Osteocyte (in vitro differentiated cells): ENCODE data around the gene LRRC46. TPM values are rescaled to one million over a fixed set of nuclear protein-coding genes. Genes with fewer than 3 reads are reported as not detected.

Experiments
- DNase-seq: peaks from one replicate; pipeline ENCODE4 v3.0.0; 2021; ENCODE audit warnings: mixed read lengths; ENCODE audit not compliant: unreplicated experiment; ENCODE audit errors: extremely low spot score
- H3K27ac Mint-ChIP-seq: one replicate; pipeline ENCODE4 v1.8.0; 2021; ENCODE audit warnings: mild to moderate bottlenecking, mixed read lengths; ENCODE audit not compliant: unreplicated experiment
- H3K27me3 Mint-ChIP-seq: one replicate; pipeline ENCODE4 v1.8.0; 2021; ENCODE audit warnings: mixed read lengths; ENCODE audit not compliant: unreplicated experiment
- H3K36me3 Mint-ChIP-seq: one replicate; pipeline ENCODE4 v1.8.0; 2021; ENCODE audit warnings: mixed read lengths; ENCODE audit not compliant: unreplicated experiment
- H3K4me1 Mint-ChIP-seq: one replicate; pipeline ENCODE4 v1.8.0; 2021; ENCODE audit warnings: mixed read lengths; ENCODE audit not compliant: unreplicated experiment
- H3K4me3 Mint-ChIP-seq: one replicate; pipeline ENCODE4 v1.8.0; 2021; ENCODE audit warnings: mild to moderate bottlenecking, moderate library complexity, mixed read lengths; ENCODE audit not compliant: unreplicated experiment
- H3K9me3 Mint-ChIP-seq: one replicate; pipeline ENCODE4 v1.8.0; 2021; ENCODE audit warnings: mixed read lengths; ENCODE audit not compliant: unreplicated experiment
- CTCF ChIP-seq: fragments of 200-600 bp; sonication (generic); IDR thresholded peaks from 2 replicates; pipeline ENCODE4 v1.5.0; 2021; ENCODE audit warnings: antibody characterized with exemption, mild to moderate bottlenecking, moderate library complexity
- total RNA-seq: library from RNA; stranded (reverse); gene quantifications from 2 replicates; pipeline ENCODE4 v1.2.1, GENCODE V29; 2021

The LRRC46 gene
- total RNA-seq, 1 donor from 2014 or later = 0.54 TPM

GRCh38 chr17:47866941-47867340 lies 35.5 kb downstream of the LRRC46 start:
- Mint-ChIP-seq H3K36me3 (peaks cover 2% of the 10 kb centered on the region), H3K4me1 (peaks cover 25% of the 10 kb centered on the region), H3K4me3 (no peak overlapping the region), H3K27ac (no peak overlapping the region), H3K9me3 (no peaks in the 10 kb centered on the region), H3K27me3 (peaks cover 23% of the 10 kb centered on the region)
- no peak for DNase-seq
- no peak for TF ChIP-seq CTCF

- TF ChIP-seq CTCF = no peak
- Mint-ChIP-seq H3K9me3 (no peaks in the 10 kb centered on the region), H3K36me3 (peaks cover 2% of the 10 kb centered on the region), H3K27me3 (peaks cover 24% of the 10 kb centered on the region), H3K4me1 (peaks cover 23% of the 10 kb centered on the region), H3K4me3 (no peak overlapping the region), H3K27ac (no peak overlapping the region)
- DNase-seq = no peak
Observed at GRCh38 chr17:47867813-47868533, 36.5 kb downstream of the LRRC46 start.

DNA sequence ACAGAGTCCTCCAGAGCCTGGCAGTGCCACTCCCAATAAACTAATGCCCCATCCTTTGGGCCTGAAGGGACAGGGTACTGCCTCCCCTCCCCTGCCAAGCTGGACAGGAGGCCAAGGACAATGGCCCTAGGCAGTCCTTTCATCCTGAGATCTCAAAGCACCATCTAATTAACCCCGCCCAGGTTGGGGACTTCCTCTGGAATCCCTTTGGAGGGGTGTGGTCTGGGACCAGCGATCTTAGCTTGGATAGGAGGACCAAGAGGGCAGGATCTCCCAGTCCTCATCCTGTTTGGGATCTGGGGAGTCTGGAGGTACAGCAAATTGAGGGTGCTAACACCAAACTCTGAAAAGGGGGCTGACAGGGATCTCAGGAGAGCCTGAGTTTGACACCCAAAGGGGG lies 37.6 kb downstream of the LRRC46 start:
- TF ChIP-seq CTCF = no peak
- H3K27ac Mint-ChIP-seq = no peak overlapping the region
- H3K4me3 Mint-ChIP-seq = no peak overlapping the region
- no peak for DNase-seq
- H3K36me3 Mint-ChIP-seq = no peaks in the 10 kb centered on the region
- H3K4me1 Mint-ChIP-seq = peaks cover 23% of the 10 kb centered on the region
- peaks cover 30% of the 10 kb centered on the region for H3K27me3 Mint-ChIP-seq
- no peaks in the 10 kb centered on the region for H3K9me3 Mint-ChIP-seq

DNA sequence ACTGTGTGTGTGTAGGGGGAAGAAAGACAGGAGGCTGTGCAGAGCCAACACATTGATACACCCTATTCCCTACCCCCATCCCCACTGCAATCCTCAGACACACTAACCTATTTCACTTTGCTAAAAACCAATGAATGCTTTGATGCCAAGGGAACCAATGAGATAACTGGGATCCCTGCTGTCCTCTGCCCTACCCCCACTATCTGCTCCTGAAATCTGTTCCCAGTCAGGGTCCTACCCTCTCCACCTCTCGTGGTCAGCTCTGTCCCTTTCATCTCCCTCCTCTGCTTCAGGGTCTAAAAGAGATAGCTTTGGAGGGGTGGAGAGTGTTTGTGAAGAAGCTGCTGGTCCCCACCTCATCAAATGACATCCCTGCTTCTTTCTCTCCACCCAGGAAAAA lies 38.6 kb downstream of the LRRC46 start:
- Mint-ChIP-seq H3K9me3 (no peaks in the 10 kb centered on the region), H3K4me3 (no peak overlapping the region), H3K36me3 (no peaks in the 10 kb centered on the region), H3K27me3 (peaks cover 32% of the 10 kb centered on the region), H3K27ac (no peak overlapping the region), H3K4me1 (peaks cover 25% of the 10 kb centered on the region)
- no peak for TF ChIP-seq CTCF
- DNase-seq = no peak

- H3K4me1 Mint-ChIP-seq = peaks cover 31% of the 10 kb centered on the region
- H3K36me3 Mint-ChIP-seq = no peaks in the 10 kb centered on the region
- H3K27ac Mint-ChIP-seq = no peak overlapping the region
- TF ChIP-seq CTCF = no peak
- no peaks in the 10 kb centered on the region for H3K9me3 Mint-ChIP-seq
- peaks cover 32% of the 10 kb centered on the region for H3K27me3 Mint-ChIP-seq
- DNase-seq = no peak
- H3K4me3 Mint-ChIP-seq = no peak overlapping the region
Observed at GRCh38 chr17:47871048-47871447, 39.6 kb downstream of the LRRC46 start.
